T follicular helper cell (primary cell): ENCODE measurements around the gene NLGN1.
"Not testable (repeated sequence)": the region's sequence is repeated elsewhere in the genome, so short reads cannot be mapped to it uniquely, and the experiment has no call there.

ENCODE experiments used
- DNase-seq: peaks from one replicate; pipeline ENCODE4 v3.0.0-alpha.2; 2020; ENCODE audit warnings: low read depth

NLGN1 gene

GRCh38 chr3:174168538-174169254 is 771.2 kb downstream of the NLGN1 start:
- DNase-seq, result no peak

DNA sequence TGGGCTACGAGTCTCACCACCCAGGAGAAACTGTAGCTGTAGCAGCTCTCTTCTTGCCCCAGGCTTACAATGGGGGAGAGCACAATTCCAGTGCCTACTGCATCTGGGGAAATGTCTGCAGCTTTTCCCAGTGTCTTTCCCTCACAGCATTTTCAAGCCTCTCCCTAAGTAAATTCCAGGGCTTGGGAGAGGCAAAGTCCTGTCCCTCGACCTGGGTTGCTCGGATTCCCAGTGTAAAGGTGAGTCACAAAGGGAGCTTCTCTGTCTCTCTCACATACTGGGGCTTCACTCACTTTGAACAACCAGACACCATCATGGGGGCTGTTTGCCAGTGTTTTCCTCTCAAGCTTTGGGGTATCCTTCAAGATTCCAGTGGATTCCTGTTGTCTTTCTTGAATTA is 772.2 kb downstream of the NLGN1 start:
- DNase-seq, result no peak

DNA sequence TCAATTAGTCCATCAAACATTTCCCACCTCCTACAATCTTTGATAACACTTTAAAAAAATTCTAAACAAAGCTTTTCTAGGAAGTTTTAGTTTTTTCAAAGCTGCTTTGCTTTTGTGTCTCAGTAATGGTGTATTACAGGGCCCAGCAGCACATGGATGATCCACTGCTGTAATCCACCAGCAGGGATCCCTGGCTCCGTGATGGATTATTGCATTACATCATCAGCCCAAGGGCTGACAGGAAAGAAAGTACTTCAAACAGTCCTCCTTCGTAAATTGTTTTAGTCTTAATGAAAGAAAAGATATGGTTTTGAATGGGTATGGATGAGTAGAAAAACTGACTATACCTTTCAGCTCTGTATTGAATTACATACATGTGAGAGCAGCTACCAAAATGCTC is 772.7 kb downstream of the NLGN1 start:
- DNase-seq, result no peak

- DNase-seq, result no peak
These were observed 788.9 kb downstream of the NLGN1 start for GRCh38 chr3:174186377-174186989.

- no peak for DNase-seq
These were observed 793.8 kb downstream of the NLGN1 start for GRCh38 chr3:174191380-174191779.

- DNase-seq, result no peak
These were observed 794.4 kb downstream of the NLGN1 start for GRCh38 chr3:174191895-174192294.

- no peak for DNase-seq
These were observed 794.9 kb downstream of the NLGN1 start for GRCh38 chr3:174192471-174192870.

DNA sequence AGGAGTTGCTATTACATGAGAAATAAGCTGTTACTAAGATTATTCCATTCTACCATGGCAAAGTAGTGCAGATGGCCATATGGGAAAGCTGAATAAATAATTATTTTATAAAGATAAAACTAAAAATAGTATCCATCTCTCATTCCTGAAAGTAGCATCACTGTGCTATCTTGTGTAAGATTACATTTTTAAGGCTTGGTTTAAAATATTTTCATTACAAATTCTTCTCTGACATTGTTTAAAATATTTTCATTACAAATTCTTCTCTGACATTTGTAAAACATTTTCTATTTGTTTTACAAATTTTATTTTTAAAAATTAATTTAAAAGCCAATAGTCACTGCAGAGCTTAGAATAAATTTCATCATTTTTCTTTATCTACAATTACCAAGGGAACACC is 796.1 kb downstream of the NLGN1 start:
- DNase-seq, result no peak

GRCh38 chr3:174197416-174197815 is 799.9 kb downstream of the NLGN1 start:
- no peak for DNase-seq

GRCh38 chr3:174198199-174198598 is 800.7 kb downstream of the NLGN1 start:
- DNase-seq, result no peak

DNA sequence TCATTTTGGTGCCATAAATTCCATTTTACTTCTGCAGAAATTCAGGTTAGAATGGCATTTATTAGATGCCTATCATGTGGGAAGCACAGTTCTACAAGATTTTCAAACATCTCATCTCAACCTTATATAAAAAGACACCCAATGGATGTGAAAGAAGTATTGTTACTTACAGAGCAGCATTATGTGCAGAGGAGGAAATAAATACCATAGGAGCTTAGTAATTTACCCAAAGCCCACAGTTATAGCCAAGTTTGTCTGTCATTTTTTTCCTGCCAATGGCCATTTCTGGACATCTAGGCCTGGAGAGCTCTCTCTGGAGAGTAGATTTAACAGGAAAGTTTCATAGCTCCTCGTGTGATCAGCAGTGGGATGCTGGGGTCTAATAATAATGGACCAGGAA is 802.2 kb downstream of the NLGN1 start:
- no peak for DNase-seq

- no peak for DNase-seq
These were observed 804.6 kb downstream of the NLGN1 start for GRCh38 chr3:174202116-174202515.

- no peak for DNase-seq
These were observed 805.0 kb downstream of the NLGN1 start for GRCh38 chr3:174202561-174202960.

GRCh38 chr3:174204765-174205164 is 807.2 kb downstream of the NLGN1 start:
- DNase-seq, result no peak

DNA sequence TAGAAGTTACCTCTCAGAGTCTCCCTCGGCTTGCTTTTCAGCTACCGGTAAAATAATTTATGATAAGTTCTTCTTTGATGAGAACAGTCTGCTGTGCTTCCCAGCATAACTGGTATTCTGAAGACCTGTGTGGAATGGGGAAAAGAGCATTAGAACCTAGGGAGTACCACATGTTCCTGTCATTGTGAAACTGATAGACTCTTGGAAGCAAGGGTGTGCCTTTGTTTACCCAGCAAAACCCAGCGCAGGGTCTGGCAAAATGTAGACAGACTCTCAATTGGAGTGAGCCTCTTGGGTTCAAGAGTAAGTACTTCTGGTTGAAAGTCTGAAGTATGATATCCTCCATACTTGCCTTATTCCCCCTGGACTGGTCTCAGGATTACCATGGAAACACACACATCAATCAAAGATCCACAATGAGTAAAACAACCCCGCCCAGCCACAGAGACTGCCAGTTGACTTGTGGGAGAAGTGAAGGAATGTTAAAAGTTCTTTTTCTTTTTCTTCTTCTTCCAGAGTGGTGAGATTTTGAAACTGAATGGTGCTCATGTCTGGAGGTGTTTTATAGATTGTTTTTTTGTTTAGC is 809.2 kb downstream of the NLGN1 start:
- no peak for DNase-seq

GRCh38 chr3:174208161-174208560 is 810.6 kb downstream of the NLGN1 start:
- no peak for DNase-seq

- DNase-seq, result not testable (repeated sequence)
These were observed 814.4 kb downstream of the NLGN1 start for GRCh38 chr3:174211896-174212295.

GRCh38 chr3:174215456-174215855 is 817.9 kb downstream of the NLGN1 start:
- no peak for DNase-seq

- DNase-seq, result no peak
These were observed 818.5 kb downstream of the NLGN1 start for GRCh38 chr3:174216019-174216418.

DNA sequence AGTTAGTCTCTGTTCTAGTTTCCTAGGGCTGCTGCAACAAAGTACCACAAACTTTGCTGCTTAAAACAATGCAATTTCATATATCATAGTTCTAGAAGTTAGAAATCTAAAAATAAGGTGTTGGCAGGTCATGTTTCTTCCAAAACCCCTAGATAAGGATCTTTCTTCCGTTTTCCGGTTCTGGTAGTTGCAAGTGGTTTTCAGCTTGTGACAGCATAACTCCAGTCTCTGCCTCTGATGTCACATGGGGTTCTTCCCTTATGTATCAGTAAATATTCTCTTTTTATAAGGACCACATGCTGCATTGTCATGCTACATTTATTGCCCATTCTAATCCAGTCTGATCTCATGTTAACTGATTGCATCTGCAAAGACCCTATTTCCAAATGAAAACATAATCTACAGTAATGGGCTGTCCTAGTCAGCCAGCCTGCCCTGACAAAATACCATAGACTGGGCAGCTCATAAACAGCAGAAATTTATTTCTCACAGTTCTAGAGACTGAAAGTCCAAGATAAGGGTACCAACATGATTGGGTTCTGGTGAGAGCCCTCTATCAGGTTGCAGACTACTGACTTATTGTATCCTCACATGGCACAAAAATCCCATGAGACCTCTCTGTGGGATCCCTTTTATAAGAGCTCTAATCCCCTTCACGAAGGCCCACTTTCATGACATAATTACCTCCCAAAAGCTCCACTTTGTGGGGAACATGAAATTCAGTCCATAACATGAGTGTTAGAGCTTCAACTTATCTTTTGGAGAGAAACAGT is 819.6 kb downstream of the NLGN1 start:
- no peak for DNase-seq

GRCh38 chr3:174218016-174218415 is 820.5 kb downstream of the NLGN1 start:
- no peak for DNase-seq

- DNase-seq, result no peak
These were observed 822.2 kb downstream of the NLGN1 start for GRCh38 chr3:174219738-174220137.
